Erythroblast (primary cell): ENCODE results near the gene UAP1L1.

ENCODE experiments used
- GATA1 ChIP-seq: IDR thresholded peaks from 2 replicates; pipeline ENCODE4 v1.6.1; 2011; ENCODE audit warnings: low read depth, mild to moderate bottlenecking, control low read depth, low read length, moderate library complexity
- POLR2A ChIP-seq: IDR thresholded peaks from 2 replicates; pipeline ENCODE4 v1.6.1; 2011; ENCODE audit warnings: mild to moderate bottlenecking, low read length

DNA sequence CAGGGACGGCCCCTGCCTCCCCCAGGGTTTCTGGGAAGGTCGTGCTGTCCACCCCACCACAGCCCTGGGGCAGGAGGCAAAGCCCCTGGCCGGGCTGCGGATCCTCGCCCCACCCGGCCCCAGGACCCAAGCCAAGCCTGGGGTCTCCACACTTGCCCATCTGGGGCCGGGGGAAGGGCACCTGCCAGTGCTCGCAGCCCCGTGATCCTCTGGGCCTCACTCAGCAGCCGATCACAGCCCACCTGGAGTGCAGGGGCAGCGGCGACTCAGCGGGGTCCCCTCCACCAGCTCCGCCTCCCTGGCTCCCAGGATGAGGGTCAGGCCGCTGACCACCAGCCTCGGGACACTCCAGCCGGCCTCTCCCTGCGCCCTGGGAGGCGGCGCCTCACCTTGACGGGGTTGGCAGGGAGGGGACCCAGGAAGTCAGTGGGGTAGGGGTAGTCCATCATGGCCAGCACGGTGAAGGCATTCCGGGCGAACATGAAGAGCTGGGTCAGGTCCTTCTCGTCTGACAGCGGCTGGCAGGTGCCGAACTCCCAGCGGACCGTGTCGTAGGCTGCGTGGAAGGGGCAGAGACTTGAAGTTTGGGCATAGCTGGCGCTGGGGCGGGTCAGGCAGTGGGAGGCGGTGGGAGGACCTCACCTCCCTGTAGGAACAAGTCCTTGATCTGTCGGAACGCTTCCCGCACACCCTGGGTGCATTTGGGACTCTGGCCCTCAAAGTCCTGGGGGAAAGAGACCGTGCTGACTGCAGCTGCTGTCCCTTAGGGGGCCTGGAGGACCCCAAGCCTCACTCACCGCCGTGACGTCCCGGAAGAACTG is 35.5 kb downstream of the UAP1L1 start:
- TF ChIP-seq POLR2A (no peak), GATA1 (no peak)
